NCI-H128 (cell line): ENCODE measurements around the gene NSF.
"Not testable (repeated sequence)": the region's sequence is repeated elsewhere in the genome, so short reads cannot be mapped to it uniquely, and the experiment has no call there.

ENCODE experiments used
- DNase-seq: peaks from one replicate; lab custom pipeline; 2025; ENCODE audit not compliant: unreplicated experiment; lab: John Stamatoyannopoulos, UW

Gene NSF

GRCh38 chr17:46756081-46756735 is 165.7 kb downstream of the NSF start:
- no peak for DNase-seq

DNA sequence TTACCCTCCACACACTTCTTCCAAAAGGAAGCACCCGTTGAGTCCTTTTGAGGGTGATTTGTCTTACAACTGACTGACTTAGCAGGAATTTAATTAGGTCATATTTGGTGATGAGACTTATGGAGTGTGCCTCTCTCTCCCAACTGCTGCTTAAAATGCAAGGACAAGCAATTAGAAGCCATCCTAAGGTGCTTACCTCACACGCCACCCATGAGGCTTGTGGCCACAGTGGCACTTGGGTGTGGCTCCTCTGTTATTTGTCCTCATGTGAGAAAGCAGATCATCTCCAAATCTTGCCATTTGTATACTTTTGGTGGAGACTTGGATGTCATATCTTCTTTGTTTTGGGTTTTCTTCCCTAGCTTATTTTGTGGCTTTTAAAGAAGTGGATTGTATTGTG is 166.4 kb downstream of the NSF start:
- DNase-seq: no peak

DNA sequence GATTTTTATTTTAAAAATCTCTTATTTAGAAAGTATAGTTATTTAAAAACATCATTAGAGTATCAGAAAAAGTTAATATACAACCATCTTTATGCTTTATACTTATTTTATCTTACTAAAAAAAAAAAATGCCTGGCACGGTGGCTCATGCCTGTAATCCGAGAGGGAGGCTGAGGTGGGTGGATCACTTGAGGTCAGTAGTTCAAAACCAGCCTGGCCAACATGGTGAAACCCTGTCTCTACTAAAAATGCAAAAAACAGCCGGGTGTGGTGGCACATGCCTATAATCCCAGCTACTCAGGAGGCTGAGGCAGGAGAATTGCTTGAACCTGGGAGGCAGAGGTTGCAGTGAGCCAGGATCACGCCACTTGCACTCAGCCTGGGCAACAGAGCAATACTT is 167.1 kb downstream of the NSF start:
- not testable (repeated sequence) for DNase-seq

DNA sequence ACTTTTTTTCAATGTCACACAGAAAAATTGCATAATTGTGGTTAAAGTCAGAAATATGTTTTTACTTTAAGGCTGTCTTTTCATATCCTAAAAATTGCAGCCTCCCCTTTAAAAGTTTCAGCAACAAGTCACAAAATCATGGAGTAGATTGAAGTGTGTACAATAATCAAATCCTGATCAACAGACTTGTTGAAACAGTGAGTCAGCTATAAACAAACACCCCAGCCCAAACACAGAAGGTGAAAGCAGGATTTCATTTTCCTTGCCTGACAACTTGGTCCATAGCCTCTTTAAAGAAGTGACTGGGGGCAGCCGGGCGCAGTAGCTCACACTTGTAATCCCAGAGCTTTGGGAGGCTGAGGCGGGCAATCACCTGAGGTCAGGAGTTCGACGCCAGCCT is 168.1 kb downstream of the NSF start:
- DNase-seq: no peak

DNA sequence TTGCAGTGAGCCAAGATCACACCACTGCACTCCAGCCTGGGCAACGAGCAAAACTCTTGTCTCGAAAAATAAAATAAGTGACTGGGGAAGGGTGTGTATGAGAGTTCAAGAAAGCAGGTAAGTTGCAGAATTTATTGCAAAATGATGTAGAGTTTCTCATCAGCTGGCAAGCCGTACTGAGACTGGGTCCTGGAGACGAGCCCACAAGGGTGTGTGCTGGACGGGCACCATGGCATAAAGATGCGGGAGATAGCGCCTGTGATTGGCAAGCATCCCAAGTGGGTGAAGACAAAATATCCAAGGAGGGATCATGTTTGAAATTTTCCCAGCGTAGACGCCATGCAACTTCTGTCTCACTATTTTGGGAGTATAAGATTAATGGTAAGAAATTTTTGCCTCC is 168.7 kb downstream of the NSF start:
- no peak for DNase-seq

DNA sequence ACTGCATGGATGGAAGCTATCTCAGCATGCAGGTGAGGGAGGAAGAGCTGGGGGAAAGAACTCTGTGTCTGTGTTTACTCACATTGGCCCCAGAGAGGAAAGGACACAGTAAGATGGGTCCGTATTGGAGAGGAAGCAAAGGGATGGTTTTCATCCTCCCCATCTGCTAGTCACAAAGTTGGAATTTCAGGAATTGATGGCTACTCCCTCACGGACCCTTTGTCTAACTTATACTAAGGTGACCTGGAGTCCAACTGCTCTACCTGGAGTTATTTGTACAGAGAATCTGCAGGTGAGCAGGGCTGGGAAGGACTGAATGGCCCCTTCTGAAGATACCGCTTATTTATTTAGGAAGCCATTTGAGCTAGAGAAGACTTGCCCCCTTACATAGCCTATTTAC is 172.9 kb downstream of the NSF start:
- DNase-seq: no peak

GRCh38 chr17:46764000-46764708 is 173.7 kb downstream of the NSF start:
- DNase-seq: no peak

DNA sequence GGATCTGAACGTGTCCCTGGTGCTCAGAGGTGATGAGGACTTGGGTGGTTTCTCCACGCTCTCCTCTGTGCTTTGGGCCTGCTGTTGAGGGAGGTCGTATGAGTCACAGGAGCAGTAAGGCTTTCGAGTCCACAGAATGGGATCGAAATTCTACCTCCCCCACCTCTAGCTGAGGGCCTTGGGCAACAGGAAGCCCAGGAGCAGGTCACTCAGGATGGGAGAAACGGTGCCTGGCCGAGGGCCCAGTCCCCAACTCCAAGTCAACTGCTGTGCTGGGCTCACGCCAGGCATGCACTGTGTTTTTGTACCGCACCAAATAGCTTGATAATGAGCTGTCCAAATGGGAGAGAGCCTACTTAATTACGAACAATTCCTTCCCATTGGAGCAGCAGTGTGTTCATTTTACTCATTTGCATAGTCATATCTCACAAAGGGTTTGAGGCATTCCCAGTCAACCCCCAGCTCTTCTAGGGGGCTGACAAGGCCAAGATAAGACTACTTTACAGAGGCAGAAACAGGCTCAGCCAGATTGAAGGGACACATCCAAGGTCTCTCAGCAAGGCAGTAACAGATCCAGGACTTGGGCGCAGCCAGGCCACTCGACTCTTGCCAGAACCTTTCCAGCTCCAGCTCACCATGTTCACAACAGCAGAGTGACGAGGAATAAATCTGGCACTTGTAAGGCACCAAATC is 174.4 kb downstream of the NSF start:
- DNase-seq: no peak

- no peak for DNase-seq
Observed at GRCh38 chr17:46765453-46765852, 175.0 kb downstream of the NSF start.

DNA sequence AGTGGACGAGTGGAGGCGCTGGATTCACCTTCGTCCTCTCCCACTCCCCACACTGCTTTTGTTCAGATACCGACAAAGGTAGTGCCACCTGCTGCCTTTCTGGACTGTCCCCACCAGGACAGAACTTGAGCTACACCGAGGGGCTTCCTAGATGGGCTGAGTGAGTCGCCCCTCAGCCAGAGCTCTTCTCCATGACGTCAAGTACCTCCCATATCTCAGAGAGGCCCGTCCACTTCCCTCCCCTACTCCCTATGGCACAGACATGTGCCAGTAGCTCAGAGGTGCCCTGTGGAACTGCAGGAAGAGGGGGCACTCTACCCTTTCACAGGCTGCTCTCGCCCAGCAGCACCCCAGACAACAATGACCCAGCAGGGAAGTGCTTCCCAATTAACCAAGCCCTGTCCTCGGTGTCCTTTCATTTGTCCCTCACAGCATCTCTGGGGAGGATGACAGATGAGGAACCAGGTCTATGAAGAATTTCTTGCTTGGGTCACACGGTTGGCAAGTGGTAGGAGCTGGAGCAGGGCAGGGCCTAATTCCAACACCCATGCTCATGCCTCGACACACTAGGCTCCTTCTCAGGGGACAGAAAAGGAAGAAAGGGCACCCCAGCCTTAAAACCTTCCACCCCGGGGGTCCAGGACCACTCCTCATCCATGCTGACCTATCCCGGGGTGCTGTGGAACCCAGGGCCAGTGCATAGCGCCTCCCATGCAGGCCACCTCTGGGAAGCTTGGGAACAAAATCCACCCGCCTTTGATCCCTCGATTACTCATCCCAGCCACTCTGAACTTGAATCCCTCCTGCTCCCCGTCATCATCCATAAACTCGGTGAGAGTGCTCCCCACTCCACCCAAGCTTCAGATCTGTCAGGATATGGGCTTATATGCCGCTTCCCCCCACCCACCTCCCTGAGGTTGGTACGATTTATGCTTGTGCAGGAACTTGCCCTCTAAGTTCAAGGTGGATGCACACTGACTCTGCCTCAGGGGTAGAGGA is 176.3 kb downstream of the NSF start:
- no peak for DNase-seq

DNA sequence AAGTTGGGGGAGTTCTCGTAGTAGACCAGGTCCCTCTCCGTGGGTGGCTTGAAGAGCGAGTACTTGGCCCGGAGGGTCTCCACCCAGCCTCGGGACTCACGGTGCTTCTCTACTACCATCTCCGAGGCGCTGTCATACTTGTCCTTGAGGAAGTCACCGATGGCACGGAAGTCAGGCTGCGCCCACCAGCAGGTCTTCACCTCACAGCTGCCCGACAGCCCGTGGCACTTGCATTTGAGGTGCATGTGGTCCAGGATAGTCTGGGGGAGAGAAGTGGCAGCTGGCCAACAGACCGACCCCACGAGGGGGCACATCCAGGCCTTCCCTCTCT is 178.0 kb downstream of the NSF start:
- DNase-seq: no peak

DNA sequence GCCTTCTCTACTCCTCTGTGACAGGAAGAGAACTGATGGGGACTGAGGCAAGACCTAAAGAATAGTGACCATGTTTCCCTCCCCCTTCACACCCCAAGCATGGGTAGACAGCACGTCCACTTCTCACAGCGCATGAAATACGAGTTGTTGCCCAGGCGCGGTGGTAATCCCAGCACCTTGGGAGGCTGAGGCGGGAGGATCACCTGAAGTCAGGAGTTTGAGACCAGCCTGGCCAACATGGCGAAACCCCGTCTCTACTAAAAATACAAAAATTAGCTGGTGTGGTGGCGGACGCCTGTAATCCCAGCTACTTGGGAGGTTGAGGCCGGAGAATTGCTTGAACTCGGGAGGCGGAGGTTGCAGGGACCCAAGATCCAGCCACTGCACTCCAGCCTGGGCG is 178.4 kb downstream of the NSF start:
- DNase-seq: not testable (repeated sequence)

- DNase-seq: no peak
Observed at GRCh38 chr17:46769531-46770438, 179.3 kb downstream of the NSF start.

DNA sequence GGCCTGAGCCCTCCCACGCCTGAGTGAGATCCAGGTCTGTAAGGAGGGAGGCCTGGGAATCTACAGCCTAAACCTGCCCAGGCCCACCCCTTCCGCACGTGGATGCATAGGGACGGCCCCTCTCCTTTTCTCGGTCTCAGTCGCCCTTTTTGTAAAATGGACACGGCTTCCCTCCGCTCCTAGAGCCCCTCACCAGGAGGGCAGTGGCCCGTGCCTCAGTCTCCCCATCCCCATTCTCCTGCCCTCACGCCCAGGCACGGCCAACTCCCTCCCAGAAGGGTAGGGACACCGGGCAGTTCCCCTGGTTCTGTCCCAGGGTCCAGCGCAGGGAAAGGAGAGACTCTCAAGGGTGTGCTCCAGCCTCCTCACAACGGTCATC is 180.0 kb downstream of the NSF start:
- DNase-seq: no peak

GRCh38 chr17:46770818-46771560 is 180.5 kb downstream of the NSF start:
- no peak for DNase-seq

GRCh38 chr17:46771561-46772474 is 181.3 kb downstream of the NSF start:
- no peak for DNase-seq

DNA sequence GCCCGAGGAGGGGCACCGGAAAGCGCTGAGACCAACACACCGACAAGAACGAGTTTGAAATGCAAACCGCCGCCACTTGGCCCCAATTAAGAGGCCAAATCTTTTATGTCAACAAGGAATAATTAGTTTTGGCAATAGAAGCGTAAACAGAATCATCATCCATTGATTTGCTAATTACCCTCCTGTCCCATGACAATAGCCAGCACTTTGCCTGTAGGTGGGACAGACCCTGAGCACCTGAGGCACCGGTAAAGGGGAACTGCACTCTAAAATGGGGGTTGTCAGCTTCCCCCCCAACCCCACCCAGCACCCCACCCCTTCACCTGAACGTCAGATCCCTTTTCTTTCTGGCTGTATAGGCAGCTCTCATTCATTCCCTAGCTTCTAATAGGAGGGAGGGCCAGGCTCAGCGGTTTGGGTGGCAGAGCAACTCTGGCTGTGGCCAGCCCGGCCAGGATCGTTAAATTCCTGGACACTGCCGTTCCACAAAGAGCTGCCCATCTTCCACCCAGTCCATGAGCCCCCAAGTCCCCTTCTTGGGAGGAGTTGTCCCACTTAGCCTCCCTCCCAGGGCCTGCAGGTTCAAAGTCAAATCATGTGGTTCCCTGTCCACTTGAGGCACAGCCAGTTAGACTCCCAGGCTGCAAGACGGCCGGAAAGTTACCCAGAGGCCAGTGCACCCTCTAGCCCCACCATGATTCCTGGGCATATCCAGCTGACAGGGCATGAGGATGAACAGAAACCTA is 182.2 kb downstream of the NSF start:
- no peak for DNase-seq

GRCh38 chr17:46773221-46773605 is 182.7 kb downstream of the NSF start:
- no peak for DNase-seq
